Stimulated activated CD8-positive, alpha-beta memory T cell treated with anti-CD3 and anti-CD28 coated beads, Interleukin-7, amount 100 ng/mL, for 48 hours (primary cell): Measurements from ENCODE around the gene SYT9.

Experiments used
- DNase-seq, 2 donors: peaks; one replicate each; pipeline ENCODE4 v3.0.0-alpha.2; 2020; ENCODE audit warnings: low read depth in 1 of 2; ENCODE audit errors: extremely low read depth in 1 of 2

SYT9 gene

GRCh38 chr11:7270233-7270865 is 18.6 kb downstream of the SYT9 start:
- DNase-seq: no peak

GRCh38 chr11:7272373-7272772 is 20.7 kb downstream of the SYT9 start:
- DNase-seq: no peak

DNA sequence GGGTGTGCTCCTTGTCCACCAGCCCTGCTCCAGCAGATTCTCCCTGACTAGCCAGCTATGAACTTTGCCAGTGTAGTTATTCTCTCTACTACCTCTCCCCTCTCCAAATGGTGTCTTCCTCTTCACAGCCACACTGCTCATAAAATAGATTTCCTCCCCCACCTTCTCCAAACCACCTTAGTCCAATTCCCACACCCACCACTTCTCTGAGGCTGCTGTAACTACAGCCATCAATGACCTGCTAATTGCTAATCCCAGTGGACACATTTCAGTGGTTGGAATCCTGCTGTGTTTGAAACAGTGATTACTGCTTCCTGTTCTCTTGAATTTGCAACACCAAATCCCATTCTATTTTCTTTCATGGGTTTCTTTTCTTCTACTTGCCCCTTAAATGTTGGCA is 23.4 kb downstream of the SYT9 start:
- DNase-seq: no peak

- no peak for DNase-seq
Measured at GRCh38 chr11:7278314-7278917, 26.7 kb downstream of the SYT9 start.

GRCh38 chr11:7279676-7280075 is 28.0 kb downstream of the SYT9 start:
- no peak for DNase-seq

GRCh38 chr11:7281079-7281478 is 29.4 kb downstream of the SYT9 start:
- no peak for DNase-seq

GRCh38 chr11:7281809-7282208 is 30.1 kb downstream of the SYT9 start:
- DNase-seq: no peak

DNA sequence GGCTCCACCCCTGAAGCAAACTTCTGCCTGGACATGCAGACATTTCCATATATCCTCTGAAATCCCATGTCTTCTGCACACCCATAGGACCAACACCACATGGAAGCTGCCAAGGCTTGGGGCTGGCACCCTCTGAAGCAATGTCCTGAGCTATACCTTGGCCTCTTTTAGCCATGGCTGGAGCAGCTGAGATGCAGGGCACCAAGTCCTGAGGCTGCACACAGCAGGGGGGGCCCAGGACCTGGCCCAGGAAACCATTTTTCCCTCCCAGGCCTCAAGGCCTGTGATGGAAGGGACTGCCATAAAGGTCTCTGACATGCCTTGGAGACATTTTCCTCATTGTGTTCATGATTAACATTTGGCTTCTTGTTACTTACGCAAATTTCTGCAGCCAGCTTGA is 34.5 kb downstream of the SYT9 start:
- no peak for DNase-seq

DNA sequence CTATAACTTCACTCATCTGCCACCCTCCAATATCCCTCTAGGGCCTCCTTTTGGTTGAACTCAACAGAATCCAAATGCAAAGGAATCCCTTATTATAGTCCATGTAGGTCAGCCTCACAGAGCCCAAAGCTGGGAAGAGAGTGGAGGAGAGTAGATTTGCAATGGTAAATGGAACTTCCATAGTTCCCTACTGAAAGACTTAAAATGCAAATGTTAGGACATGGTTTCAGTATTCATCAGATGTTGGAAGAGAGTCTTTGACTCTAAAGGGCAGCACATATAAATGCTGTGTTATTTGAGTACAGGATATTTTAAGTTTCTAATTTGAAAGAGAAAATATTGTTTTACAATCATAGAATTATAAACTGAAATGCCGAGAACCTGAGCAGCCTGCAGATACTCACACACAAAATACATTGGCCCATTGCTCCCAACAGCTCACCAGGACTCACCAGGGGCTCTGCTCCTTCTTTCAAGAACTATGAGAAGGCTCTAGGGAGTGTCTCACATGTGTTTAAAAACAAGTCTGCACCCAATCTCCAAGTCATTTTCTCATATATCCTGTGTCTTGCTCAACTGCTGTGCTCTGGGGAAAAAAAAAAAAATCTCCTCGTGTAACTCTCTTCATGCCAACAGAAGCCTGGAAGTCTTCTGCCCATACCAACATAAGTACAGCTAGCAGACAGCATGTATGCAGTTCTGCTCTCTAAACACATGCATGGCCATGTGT is 39.6 kb downstream of the SYT9 start:
- no peak for DNase-seq

DNA sequence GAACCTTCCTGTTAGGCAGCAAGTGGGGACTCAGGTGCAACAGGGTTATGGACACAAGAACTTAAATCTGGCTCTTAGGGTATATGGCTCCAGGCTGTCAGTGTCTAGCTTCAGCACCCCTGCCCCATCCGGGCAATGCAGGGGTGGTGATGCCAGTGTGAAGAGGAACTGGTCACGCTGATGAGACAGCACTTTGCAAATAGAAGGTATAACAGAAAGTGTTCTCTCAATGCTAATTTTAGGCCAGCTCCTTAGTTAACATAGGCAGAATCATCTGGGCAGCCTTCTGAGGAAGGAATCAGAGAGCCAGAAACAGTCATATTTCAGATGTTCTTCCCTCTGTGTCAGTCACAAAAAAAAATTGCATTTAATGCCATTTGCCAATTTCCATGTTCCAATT is 41.2 kb downstream of the SYT9 start:
- DNase-seq: no peak

DNA sequence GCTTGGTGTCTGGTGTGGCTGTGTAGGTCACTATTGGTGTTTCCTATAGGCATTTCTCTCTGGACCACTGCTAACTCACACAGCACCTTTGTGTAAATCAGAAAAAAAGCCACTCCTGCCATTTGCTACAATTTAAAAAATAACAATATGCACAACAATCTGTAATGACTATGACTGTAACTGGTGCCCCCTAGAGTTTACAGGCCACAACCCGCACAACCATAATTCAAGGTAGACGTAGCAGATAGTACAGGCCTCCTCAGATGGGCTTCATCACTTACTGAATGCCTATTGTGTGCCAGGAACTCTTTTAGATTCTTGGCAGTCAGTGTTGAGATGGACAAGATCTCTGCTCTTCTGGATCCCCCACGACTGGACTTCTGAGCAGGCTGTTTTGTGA is 47.7 kb downstream of the SYT9 start:
- no peak for DNase-seq

- DNase-seq: no peak
Measured at GRCh38 chr11:7300281-7300680, 48.6 kb downstream of the SYT9 start.

DNA sequence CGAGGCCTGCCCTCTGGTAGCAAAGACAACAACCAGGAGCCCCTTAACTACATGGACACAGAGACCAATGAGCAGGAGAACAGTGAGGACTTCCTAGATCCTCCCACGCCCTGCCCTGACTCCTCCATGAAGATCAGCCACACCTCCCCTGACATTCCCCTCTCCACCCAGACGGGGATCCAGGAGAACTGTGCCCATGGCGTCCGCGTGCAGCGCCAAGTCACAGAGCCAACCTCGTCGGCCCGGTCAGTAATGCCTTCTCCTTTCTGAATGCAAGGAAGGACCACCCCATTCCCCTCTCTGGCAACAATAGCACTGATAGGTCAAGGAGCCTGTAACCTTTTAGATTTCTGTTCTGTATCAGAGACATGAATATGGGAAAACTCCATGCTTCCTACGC is 51.4 kb downstream of the SYT9 start:
- DNase-seq: no peak

DNA sequence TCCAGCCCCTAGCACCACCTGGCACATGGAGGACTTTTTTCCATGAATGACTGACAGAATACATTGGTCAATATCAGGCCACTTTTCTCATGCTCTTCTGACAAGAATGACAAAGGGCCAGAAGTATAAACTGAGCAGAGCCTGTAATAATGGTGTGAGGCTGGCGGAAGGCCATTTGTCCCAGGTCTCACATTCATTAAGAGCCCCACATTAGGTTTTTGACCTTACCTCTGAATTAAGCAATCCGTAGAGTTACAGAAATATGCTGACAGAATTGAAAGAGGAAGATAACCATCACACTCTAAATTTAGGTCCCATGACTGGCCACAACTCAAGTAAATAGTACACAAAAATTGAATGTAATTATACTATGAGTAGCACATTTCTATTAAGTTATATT is 55.2 kb downstream of the SYT9 start:
- no peak for DNase-seq

DNA sequence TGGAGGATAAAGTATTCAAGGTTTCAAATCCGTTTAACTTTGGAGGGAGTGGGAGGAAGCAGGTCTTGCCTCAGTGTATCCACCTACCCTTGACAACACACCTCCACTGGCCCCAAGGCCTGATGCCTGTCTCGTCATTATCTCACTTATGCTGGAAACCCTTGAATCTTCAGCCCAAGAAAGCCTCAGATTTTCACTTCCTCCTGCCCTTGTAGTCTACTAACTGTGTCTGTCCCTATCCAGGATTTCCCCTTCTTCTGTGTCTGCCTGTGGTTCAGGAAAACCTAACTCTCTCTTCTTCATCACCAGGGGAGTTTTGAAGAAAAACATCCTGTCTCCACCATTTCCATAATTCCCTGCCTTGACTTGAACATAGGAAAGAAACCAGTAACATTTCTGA is 56.1 kb downstream of the SYT9 start:
- no peak for DNase-seq

DNA sequence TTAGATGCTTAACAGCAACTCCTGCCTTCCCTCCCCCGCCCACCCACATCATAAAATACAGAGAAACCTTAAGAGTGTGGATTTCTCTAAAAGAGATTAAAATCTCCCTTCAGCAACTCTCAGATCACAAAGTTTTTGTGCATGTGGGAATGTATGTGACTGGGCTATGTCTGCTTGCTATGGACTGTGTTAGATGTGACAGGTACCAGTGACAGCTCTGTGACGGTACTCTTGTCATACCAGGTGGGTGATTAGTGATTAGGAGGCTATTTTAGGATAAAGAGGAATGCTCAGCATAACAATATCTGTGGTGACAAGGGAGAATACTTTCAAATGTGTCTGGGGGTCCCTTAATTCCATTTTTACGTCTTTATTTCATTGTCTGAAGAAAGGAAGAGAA is 60.2 kb downstream of the SYT9 start:
- no peak for DNase-seq

DNA sequence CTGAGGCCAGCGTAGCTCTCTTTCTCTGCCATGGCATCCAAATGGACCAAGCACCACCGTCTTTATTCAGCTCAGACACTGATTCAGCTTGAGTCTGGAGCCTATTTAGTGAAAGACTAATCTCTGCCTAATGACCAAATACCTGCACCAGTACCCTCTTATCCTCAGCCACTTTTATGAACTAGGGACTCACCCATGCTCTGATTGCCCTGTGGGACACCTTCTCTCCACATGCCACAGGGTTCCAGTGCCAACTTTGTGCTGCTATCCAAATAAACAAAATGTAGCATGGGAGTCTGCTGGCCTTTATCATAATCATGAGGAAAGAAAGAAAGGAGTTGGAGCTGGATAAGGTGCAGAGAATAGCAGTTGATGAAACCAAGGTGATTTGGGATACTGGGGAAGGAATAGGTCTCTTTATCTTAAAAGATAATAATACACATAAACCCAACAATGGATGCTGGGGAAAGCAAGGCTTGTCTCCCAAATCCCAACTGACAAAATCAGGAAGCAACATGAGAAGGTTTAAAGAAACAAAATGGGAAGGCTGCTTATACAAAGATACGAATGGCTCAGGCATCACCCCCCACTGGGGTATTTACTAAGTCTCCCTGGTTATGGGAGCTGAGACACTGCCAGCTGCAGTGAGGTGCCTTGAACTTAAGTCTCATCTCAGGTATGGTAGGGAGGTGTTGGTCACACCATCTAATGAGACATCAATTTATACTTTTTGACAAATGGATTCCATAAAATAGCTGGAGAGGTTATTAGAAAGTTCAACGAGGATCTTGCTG is 63.3 kb downstream of the SYT9 start:
- no peak for DNase-seq

GRCh38 chr11:7319501-7319900 is 67.8 kb downstream of the SYT9 start:
- no peak for DNase-seq

- DNase-seq: no peak
Measured at GRCh38 chr11:7320306-7320705, 68.6 kb downstream of the SYT9 start.

GRCh38 chr11:7321473-7322450 is 70.1 kb downstream of the SYT9 start:
- DNase-seq: no peak
